ENCODE data around the gene C1QL4.
"Not testable (repeated sequence)": the region's sequence is repeated elsewhere in the genome, so short reads cannot be mapped to it uniquely, and the experiment has no call there.

Gene C1QL4

DNA sequence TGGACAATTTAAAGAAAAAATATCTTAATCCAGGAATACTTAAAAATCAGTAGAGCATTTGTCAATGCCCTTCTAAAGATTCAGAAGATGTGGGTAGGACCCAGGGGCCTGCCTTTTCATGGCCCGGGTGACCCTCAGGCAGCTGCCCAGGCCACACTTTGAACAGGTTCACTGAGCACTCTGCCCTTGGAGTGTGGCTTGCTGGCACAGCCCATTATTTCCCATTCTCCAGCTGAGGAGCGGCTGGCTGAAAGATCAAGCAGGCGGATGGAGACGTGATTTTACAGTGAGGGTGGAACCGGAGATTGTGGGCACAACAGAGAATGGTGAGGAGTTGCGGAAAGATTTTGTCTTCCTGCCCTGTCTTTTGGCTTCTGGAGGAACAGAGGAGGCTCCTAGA lies 49.1 kb downstream of the C1QL4 start:
- H3K4me3 ChIP-seq (ENCODE audit: low read depth, low read length), result no peak overlapping the region
- DNase-seq (ENCODE audit: low read depth), result no peak

DNA sequence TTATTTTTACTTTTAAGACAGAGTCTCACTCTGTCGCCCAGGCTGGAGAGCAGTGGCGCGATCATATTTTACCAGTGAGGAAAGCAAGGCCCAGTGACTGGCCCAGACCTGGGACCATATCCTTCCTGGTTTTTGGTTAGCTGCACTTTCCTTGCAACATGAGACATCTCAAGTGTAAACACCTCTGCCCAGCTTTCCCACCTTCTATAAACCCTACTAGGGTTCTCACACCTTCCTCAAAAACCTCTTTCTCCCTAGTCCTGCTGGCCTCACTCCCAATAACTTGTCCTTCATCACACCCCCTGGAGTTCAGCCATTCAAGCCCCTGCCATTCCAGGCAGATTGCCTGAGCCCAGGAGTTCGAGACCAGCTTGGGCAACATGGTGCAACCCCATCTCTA lies 52.3 kb downstream of the C1QL4 start:
- no peak for DNase-seq (ENCODE audit: low read depth)
- no peak overlapping the region for H3K4me3 ChIP-seq (ENCODE audit: low read depth, low read length)

DNA sequence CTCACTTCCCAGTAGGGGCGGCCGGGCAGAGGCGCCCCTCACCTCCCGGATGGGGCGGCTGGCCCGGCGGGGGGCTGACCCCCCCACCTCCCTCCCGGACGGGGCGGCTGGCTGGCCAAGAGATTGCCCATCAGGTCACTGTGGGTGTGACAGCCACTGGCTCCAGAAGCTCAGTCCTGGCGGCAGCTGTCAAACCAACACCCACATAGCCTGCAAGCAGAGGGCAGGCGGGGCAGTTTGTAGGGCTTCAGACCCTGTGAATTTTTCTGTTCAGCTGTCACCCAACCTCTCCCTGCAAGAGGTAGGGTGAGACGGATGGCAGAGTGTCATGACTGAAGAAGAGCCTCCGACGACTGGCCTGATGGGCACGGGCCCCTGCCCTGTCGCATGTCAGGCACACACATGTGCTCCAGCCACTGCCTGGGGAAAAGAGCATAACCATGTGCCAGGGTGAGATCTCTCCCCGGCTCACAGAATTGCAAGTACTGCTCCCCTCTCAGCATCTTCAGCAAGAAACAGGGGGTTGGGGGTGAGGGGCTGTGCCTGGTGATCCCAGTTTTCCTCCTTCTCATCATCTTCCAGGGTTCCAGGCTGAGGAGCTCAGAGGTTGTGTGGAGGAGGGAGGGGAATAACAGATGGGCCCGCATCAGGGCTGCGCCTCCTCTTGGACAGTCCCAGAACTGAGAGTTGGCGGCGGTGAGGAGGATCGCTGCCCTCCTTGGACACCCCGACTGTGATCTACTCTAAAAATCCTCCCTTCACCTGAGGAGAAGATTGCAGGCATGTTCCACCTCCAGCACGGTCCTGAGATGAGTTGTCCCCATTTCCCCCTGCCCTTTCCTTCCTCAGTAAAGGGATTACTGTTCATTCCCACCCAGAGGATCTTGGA lies 53.2 kb downstream of the C1QL4 start:
- no peak for DNase-seq (ENCODE audit: low read depth)

GRCh38 chr12:49282740-49283375 lies 54.1 kb downstream of the C1QL4 start:
- not testable (repeated sequence) for H3K4me3 ChIP-seq (ENCODE audit: low read depth, low read length); DNase-seq (ENCODE audit: low read depth)

More for the DNA sequence above, 53.2 kb downstream of the C1QL4 start:
- no peak overlapping the region for H3K4me3 ChIP-seq (ENCODE audit: low read depth, low read length)
